Left renal pelvis (tissue), 4 donors: ENCODE data around the gene CDH13. TPM values are rescaled to one million over a fixed set of nuclear protein-coding genes. Genes with fewer than 3 reads are reported as not detected.

ENCODE experiments used
- DNase-seq, 4 donors: peaks; one replicate each; pipeline ENCODE4 v3.0.0-alpha.2; 2013; ENCODE audit warnings: low read depth in 4 of 4, low spot score in 3 of 4
- polyA plus RNA-seq, 4 donors: library from polyadenylated mRNA; unstranded; fragments of 120-200 nt; gene quantifications; one replicate each; pipeline ENCODE4 v1.2.1, GENCODE V29; 2013; ENCODE audit not compliant: insufficient read length in 4 of 4

CDH13 gene
- polyA plus RNA-seq, 4 donors: 4.9 to 18.0 (median 11.3) TPM

GRCh38 chr16:83021045-83021444 lies 394.3 kb downstream of the CDH13 start:
- DNase-seq: no peak

GRCh38 chr16:83021746-83022145 lies 395.0 kb downstream of the CDH13 start:
- DNase-seq: no peak

GRCh38 chr16:83023011-83023410 lies 396.2 kb downstream of the CDH13 start:
- DNase-seq: no peak

GRCh38 chr16:83023640-83024039 lies 396.9 kb downstream of the CDH13 start:
- DNase-seq: no peak

- DNase-seq: no peak
These were observed 401.2 kb downstream of the CDH13 start for GRCh38 chr16:83027973-83028372.

GRCh38 chr16:83029467-83029866 lies 402.7 kb downstream of the CDH13 start:
- no peak for DNase-seq

GRCh38 chr16:83031524-83031923 lies 404.8 kb downstream of the CDH13 start:
- no peak for DNase-seq

GRCh38 chr16:83037102-83037501 lies 410.3 kb downstream of the CDH13 start:
- DNase-seq: no peak

GRCh38 chr16:83037884-83038283 lies 411.1 kb downstream of the CDH13 start:
- DNase-seq: no peak

- no peak for DNase-seq
These were observed 413.4 kb downstream of the CDH13 start for GRCh38 chr16:83040174-83040573.

- no peak for DNase-seq
These were observed 417.8 kb downstream of the CDH13 start for GRCh38 chr16:83044589-83044988.

- DNase-seq: no peak
These were observed 419.0 kb downstream of the CDH13 start for GRCh38 chr16:83045790-83046189.

GRCh38 chr16:83046664-83047063 lies 419.9 kb downstream of the CDH13 start:
- no peak for DNase-seq

- no peak for DNase-seq
These were observed 424.7 kb downstream of the CDH13 start for GRCh38 chr16:83051451-83051850.

- no peak for DNase-seq
These were observed 427.5 kb downstream of the CDH13 start for GRCh38 chr16:83054283-83054682.

- DNase-seq: no peak
These were observed 431.6 kb downstream of the CDH13 start for GRCh38 chr16:83058376-83058775.

- no peak for DNase-seq
These were observed 432.5 kb downstream of the CDH13 start for GRCh38 chr16:83059237-83059636.

GRCh38 chr16:83066011-83066410 lies 439.2 kb downstream of the CDH13 start:
- no peak for DNase-seq

- DNase-seq: no peak
These were observed 440.1 kb downstream of the CDH13 start for GRCh38 chr16:83066881-83067280.

GRCh38 chr16:83068686-83069085 lies 441.9 kb downstream of the CDH13 start:
- no peak for DNase-seq

GRCh38 chr16:83070416-83071209 lies 443.8 kb downstream of the CDH13 start:
- DNase-seq: no peak

- DNase-seq: no peak
These were observed 449.2 kb downstream of the CDH13 start for GRCh38 chr16:83075956-83076355.

GRCh38 chr16:83083361-83083760 lies 456.6 kb downstream of the CDH13 start:
- no peak for DNase-seq
